ENCODE measurements around the gene NAMPT. TPM values are rescaled to one million over a fixed set of nuclear protein-coding genes. Genes with fewer than 3 reads are reported as not detected.

Gene NAMPT
- total RNA-seq, 1 experiment from 2014 or later: 79.1 TPM

- no peak for DNase-seq
- Histone ChIP-seq H3K4me1 (no peaks in the 10 kb centered on the region), H3K36me3 (ENCODE audit: control insufficient read depth, insufficient read depth, low read length) (no peaks in the 10 kb centered on the region), H3K9me3 (no peaks in the 10 kb centered on the region), H3K4me3 (ENCODE audit: low read depth, low read length) (no peak overlapping the region), H3K27me3 (replicated peaks; ENCODE audit: control insufficient read depth, insufficient read depth, low read length) (no peaks in the 10 kb centered on the region)
- BruUV-seq (replicated peaks): no TSS peak
- Mint-ChIP-seq H3K4me1 (ENCODE audit: low read depth, unreplicated experiment) (no peaks in the 10 kb centered on the region), H3K9me3 (ENCODE audit: unreplicated experiment) (no peaks in the 10 kb centered on the region), H3K27me3 (ENCODE audit: insufficient read depth, unreplicated experiment) (peaks cover 2% of the 10 kb centered on the region), H3K27ac (ENCODE audit: unreplicated experiment) (no peak overlapping the region), H3K36me3 (ENCODE audit: insufficient read depth, unreplicated experiment) (no peaks in the 10 kb centered on the region), H3K4me3 (ENCODE audit: unreplicated experiment) (no peak overlapping the region)
- ChIA-PET CTCF (no interaction called here), POLR2A (no interaction called here)
- intact Hi-C loops (cut with micrococcal nuclease; ENCODE audit: unreplicated experiment): no loop called here
- TF ChIP-seq, protein P1, sequence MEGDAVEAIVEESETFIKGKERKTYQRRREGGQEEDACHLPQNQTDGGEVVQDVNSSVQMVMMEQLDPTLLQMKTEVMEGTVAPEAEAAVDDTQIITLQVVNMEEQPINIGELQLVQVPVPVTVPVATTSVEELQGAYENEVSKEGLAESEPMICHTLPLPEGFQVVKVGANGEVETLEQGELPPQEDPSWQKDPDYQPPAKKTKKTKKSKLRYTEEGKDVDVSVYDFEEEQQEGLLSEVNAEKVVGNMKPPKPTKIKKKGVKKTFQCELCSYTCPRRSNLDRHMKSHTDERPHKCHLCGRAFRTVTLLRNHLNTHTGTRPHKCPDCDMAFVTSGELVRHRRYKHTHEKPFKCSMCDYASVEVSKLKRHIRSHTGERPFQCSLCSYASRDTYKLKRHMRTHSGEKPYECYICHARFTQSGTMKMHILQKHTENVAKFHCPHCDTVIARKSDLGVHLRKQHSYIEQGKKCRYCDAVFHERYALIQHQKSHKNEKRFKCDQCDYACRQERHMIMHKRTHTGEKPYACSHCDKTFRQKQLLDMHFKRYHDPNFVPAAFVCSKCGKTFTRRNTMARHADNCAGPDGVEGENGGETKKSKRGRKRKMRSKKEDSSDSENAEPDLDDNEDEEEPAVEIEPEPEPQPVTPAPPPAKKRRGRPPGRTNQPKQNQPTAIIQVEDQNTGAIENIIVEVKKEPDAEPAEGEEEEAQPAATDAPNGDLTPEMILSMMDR (IDR thresholded peaks at IDR 0.05; ENCODE audit: insufficient read depth in 1 of 2, low read depth in 1 of 2, low read length in 1 of 2, severe bottlenecking in 1 of 2, unreplicated experiment in 1 of 2): no peak
These were observed 50.4 kb downstream of the NAMPT start for GRCh38 chr7:106234425-106234824.

GRCh38 chr7:106231856-106232490 is 52.8 kb downstream of the NAMPT start:
- H3K36me3 Mint-ChIP-seq (ENCODE audit: insufficient read depth, unreplicated experiment): no peaks in the 10 kb centered on the region
- intact Hi-C loops (cut with micrococcal nuclease; ENCODE audit: unreplicated experiment): no loop called here
- peaks cover 2% of the 10 kb centered on the region for H3K27me3 Mint-ChIP-seq (ENCODE audit: insufficient read depth, unreplicated experiment)
- Histone ChIP-seq H3K9me3 (no peaks in the 10 kb centered on the region), H3K27me3 (replicated peaks; ENCODE audit: control insufficient read depth, insufficient read depth, low read length) (no peaks in the 10 kb centered on the region), H3K36me3 (ENCODE audit: control insufficient read depth, insufficient read depth, low read length) (no peaks in the 10 kb centered on the region), H3K4me1 (no peaks in the 10 kb centered on the region), H3K4me3 (ENCODE audit: low read depth, low read length) (no peak overlapping the region)
- ChIA-PET CTCF (interaction anchor here (0.9 kb wide), 1 partner anchor 55 kb away, joined by 3 read pairs; no protein-coding TSS in a partner anchor), POLR2A (no interaction called here)
- H3K9me3 Mint-ChIP-seq (ENCODE audit: unreplicated experiment): no peaks in the 10 kb centered on the region
- TF ChIP-seq, protein P1 (IDR thresholded peaks at IDR 0.05; ENCODE audit: insufficient read depth in 1 of 2, low read depth in 1 of 2, low read length in 1 of 2, severe bottlenecking in 1 of 2, unreplicated experiment in 1 of 2): no peak
- H3K4me3 Mint-ChIP-seq (ENCODE audit: unreplicated experiment): no peak overlapping the region
- no peaks in the 10 kb centered on the region for H3K4me1 Mint-ChIP-seq (ENCODE audit: low read depth, unreplicated experiment)
- no TSS peak for BruUV-seq (replicated peaks)
- H3K27ac Mint-ChIP-seq (ENCODE audit: unreplicated experiment): no peak overlapping the region
- DNase-seq: no peak

DNA sequence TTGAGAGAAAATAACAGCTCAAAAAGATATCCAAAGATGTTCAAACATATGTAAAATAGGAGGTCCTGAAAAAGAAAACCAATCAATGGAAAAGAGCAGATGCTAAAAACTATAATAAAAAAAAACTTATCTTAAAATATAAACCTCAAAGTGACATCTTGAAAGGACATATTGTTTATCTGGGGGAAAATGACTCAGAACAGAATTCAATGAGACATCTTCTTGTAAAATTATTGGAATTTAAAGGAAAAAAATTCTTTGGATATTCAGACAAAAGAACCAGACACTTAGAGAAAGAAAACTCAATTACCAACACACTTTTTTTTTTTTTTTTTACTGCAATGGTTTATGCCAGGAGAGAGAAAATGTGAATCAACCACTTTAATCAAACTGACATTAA is 58.9 kb downstream of the NAMPT start:
- Mint-ChIP-seq H3K27me3 (ENCODE audit: insufficient read depth, unreplicated experiment) (peaks cover 3% of the 10 kb centered on the region), H3K4me1 (ENCODE audit: low read depth, unreplicated experiment) (no peaks in the 10 kb centered on the region), H3K36me3 (ENCODE audit: insufficient read depth, unreplicated experiment) (no peaks in the 10 kb centered on the region), H3K9me3 (ENCODE audit: unreplicated experiment) (no peaks in the 10 kb centered on the region), H3K27ac (ENCODE audit: unreplicated experiment) (no peak overlapping the region), H3K4me3 (ENCODE audit: unreplicated experiment) (no peak overlapping the region)
- DNase-seq: no peak
- no TSS peak for BruUV-seq (replicated peaks)
- Histone ChIP-seq H3K4me1 (no peaks in the 10 kb centered on the region), H3K4me3 (ENCODE audit: low read depth, low read length) (no peak overlapping the region), H3K27me3 (replicated peaks; ENCODE audit: control insufficient read depth, insufficient read depth, low read length) (no peaks in the 10 kb centered on the region), H3K36me3 (ENCODE audit: control insufficient read depth, insufficient read depth, low read length) (no peaks in the 10 kb centered on the region), H3K9me3 (no peaks in the 10 kb centered on the region)
- intact Hi-C loops (cut with micrococcal nuclease; ENCODE audit: unreplicated experiment): no loop called here
- POLR2A ChIA-PET: interaction anchor here (0.7 kb wide), 1 partner anchor 430 kb away, joined by 4 read pairs; no protein-coding TSS in a partner anchor
- TF ChIP-seq, protein P1 (IDR thresholded peaks at IDR 0.05; ENCODE audit: insufficient read depth in 1 of 2, low read depth in 1 of 2, low read length in 1 of 2, severe bottlenecking in 1 of 2, unreplicated experiment in 1 of 2): no peak
- CTCF ChIA-PET: no interaction called here

Data from Caco-2 (cell line).